Measurements from ENCODE around the gene CAPN8.

Gene CAPN8

DNA sequence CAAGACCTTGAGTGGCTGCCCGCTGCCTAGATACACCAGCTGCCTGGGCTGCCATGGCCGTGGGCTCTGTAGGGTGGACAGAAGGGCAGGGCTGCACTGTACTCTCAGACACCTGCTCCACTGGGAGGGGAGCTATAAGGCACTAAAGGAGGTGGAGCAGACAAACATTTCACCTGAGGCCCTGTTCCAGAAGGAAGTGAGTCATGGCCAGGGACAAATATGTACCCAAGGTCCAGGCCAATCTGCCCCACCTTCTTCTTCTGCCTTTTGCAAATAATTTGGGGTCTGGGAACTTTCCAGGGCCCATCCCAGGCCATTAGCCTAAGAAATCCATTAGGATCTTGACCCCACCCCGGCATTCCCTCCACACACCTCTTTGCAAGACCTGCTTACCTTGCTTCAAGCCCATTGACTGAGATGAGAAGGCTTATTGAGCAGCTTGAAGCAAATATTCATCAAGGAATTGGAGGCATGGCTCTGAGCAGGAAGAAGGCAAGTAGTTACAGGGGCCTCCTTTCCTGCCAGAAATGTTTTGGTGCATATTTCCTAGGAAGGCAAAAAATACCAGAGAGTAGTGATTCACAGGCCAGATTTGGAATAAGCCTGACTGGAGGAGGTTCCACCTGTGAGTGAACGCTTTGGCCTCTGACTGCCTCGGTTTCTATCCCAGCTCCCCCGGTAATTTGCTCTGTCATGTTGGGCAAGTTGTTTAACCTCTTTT lies at the start of gene CAPN8:
Gene CAPN8, minus strand, starts transcription at position 110 of the 721 bp plus-strand sequence. Its CDS starts 55 bp downstream, at position 55.
- DNase-seq (ENCODE audit: low spot score): no peak

DNA sequence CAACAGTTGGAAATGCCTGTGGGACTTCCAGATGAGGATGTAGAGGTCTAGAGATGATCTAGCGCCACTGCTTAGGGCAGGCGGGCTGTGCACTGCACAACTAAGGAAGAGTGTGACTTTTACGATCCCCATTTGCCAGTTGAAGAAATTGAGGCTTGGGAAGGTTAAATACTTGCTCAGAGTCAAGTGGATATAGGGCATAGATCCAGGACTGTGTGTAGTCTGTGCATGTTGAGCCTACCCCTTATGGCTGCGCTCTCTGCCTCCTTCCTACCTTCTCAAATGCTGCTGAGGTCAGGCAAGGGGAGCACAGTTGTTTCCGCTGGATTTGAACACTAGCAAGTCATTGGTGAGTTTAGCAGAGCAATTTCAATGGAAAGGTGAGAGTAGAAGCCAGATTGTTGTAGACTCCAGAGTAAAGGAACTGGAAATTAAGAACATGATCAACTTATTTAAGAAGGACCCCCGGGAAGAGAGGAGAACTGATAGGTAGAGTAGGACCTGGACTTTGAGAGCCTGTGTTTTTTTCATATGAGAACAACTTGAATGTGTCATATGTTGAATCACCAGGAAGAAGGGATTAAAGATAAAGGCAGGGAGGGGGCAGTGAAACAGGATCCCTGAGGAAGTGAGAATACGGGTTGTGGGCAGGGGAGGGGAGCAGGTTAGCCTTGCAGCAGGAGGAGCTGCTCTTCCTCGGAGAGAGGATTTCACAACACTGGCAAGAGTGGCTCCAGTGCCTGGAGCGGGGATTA lies 49.5 kb upstream of the CAPN8 start:
- no peak for DNase-seq (ENCODE audit: low spot score)

DNA sequence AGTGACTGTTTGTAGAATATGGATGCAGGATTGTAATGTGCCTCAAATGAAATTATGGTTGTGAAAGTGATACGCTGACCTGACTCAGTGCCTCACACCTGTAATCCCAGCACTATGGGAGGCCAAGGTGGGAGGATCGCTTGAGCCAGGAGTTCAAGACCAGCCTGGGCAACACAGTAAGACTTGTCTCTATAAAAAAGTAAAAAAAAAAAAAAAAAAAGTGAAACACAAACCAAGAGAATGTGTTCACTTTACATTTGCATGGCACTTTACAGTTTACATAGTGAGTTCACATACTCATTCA lies 48.9 kb upstream of the CAPN8 start:
- DNase-seq (ENCODE audit: low spot score): no peak

DNA sequence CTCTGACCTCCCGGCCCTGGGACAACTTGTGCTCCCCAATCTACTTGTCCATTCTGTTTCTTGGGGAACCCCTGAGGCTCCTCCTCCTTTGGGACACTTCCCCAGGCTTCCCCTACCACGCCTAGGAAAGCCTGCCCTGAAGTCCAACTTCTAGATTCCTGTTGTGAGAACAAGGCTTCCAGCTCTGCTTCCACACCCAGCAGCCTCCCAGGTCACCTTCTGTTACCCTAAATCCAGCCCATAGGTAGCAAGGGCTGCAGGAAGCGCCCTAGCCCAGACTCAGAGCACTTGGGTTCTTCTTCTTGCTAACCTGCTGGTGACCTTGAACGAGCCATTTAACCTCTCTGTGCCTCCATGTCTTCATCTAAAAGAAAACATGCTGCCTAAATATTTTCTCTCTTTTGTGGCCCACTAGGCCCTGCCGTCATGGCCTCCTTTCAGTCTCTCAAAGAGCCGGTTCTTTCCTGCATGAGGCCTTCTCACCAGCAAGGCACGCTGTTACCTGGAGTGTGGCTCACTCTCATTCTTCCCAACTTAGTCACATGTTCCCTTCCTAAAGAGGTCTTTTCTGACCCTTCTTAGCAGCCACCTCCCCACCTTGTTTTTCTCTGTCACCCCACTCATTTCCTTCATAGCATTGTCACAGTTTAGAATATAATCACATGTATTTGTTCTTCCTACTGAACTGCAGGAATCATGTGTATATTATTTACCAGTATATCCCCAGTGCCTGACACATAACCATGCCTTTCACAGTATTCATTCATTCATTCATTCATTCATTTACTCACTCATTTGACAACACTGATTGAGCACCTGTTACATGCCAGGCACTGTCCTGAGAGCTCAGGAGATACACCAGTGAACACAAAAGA lies 48.3 kb upstream of the CAPN8 start:
- no peak for DNase-seq (ENCODE audit: low spot score)

- peak; percentile 67 for DNase-seq (ENCODE audit: low spot score)
Measured at GRCh38 chr1:223712850-223713474, 47.5 kb upstream of the CAPN8 start.

- DNase-seq (ENCODE audit: low spot score): peak; percentile 84
Measured at GRCh38 chr1:223712194-223712849, 46.8 kb upstream of the CAPN8 start, which contains the start of gene CAPN2. CAPN2 (plus strand) TSS chr1:223712539; CDS start chr1:223712641, 102 bp downstream.

DNA sequence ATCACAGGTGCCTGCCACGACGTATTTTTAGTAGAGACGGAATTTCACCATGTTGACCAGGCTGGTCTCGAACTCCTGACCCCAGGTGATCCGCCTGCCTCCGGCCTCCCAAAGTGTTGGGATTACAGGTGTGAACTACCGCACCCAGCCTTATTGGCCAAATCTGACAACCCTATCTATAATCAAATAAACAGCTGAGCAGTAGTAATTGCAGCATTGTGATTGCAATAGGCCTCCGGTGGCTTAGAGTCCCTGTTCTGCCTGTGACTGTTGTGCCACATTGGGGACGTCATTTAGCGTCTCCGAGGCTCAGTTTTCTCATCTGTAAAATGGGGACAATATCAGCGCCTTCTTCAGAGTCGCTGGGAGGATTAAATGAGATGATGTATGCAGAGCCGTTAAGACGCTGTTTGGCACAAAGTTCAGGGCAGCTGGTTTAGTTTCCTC lies 46.3 kb upstream of the CAPN8 start:
- DNase-seq (ENCODE audit: low spot score): no peak

DNA sequence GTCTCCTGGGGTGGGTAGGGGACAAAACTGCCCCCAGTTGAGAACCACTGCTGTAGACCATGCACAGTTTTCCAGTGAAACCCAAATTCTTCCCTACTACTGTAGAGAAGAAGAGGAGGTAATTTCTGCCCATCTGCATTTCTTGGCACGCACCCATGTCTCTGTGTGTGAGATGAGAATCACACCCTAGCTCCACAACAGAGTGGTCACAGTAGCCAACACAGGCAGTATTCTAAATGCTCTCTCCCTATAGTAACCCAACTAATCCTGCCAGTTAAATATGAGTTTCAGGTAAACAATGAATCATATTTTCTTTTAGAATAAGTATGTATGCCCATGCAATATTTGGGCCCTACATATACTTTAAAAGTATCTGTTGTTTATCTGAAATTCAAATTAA lies 45.7 kb upstream of the CAPN8 start:
- no peak for DNase-seq (ENCODE audit: low spot score)

DNA sequence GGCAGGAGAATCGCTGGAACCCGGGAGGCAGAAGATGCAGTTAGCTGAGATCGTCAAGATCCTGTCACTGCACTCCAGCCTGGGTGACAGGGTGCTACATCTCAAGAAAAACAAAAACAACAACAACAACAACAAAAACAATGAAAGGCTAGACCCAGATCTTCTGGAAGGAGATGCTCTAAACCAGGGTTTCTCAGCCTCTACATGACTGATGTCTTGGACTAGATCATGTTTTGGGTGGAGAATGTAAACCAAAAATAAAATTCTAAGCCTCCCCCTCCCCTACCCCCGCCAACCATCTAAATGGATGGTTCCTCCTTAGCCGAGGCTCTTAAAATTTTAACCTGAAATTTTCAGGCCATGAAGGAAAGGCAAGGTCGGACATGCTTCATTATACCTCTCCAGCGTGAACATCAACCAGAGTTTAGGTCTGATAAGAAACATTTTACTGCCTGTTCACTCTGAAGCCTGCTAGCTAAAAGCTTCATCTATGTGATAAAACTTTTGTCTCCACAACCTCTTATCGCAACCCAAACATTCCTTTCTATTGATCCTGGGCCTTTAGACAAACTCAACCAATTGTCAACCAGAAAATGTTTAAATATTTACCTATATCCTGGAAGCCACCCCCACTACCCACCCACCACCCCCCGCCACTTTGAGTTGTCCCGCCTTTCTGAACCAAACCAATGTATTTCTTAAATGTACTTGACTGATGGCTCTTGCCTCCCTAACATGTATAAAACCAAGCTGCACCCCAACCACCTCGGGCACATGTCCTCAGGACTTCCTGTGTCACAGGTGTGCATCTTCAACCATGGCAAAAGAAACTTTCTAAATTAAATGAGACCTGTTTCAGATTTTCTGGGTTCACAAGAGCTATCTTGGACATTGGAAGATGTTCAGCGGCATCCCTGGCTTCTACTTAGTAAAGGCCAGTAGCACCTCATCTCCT lies 45.0 kb upstream of the CAPN8 start:
- DNase-seq (ENCODE audit: low spot score): no peak

GRCh38 chr1:223709598-223709997 lies 44.1 kb upstream of the CAPN8 start:
- no peak for DNase-seq (ENCODE audit: low spot score)

DNA sequence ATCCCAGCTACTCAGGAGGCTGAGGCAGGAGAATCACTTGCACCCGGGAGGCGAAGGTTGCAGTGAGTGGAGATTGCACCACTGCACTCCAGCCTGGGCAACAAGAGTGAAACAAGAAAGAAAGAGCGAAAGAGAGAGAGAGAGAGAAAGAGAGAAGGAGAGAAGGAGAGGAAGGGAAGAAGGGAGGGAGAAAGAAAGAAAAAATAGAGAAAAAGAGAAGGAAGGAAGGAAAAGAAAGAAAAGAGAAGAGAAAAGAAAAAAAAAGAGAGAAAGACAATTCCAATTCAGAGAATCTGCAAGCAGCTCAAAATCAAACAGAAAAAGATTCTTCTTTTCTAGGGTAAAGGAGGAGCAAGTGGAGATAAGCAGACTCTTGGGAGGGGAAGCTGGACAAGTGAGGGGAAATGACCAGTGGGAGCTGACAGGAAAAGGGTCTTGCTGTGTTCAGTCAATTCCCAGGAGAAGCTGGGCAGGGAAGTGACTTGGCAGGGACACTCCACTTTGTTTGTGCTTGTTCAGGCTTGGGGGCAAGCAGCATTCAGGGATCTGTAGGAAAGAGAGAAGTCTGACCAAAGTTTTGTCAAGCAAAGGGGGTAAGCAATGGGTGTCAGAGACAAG lies 43.3 kb upstream of the CAPN8 start:
- DNase-seq (ENCODE audit: low spot score): no peak

- no peak for DNase-seq (ENCODE audit: low spot score)
Measured at GRCh38 chr1:223708001-223708359, 42.5 kb upstream of the CAPN8 start.

DNA sequence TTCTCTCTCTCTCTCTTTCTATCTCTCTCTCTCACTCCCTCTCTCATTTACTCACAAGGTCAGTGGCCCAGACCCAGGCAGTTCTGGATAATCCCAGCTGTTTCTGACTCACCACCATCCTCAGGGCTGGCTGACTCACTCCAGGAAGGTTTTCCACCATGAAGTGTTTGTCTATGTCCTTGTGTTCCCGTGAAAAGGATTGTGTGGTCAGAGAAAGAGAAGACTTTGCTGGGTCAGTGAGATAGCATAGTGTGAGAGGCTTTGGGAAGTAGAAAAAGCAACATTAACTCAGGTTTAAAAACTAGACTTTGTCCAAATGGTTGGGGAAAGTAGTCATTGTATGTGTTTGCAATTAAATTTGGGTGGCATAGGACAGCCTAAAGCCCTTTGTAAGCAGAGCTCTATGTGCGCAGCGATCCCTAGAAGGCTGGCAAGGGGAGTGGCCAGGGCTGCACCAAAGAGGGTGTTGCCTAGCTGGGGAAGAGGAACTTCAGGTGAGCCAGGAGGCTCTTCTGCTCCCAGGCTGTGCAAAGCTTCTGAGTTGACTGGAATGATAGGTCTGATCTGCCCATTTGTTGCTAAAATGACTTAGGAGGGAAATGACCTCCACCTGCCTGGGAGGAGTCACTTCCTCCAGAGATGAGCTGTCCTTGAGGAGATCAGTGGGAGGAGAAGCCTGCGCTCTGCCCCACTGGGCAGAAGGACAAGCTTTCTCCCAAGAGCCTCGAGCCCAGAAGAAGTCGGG lies 41.9 kb upstream of the CAPN8 start:
- DNase-seq (ENCODE audit: low spot score): no peak

DNA sequence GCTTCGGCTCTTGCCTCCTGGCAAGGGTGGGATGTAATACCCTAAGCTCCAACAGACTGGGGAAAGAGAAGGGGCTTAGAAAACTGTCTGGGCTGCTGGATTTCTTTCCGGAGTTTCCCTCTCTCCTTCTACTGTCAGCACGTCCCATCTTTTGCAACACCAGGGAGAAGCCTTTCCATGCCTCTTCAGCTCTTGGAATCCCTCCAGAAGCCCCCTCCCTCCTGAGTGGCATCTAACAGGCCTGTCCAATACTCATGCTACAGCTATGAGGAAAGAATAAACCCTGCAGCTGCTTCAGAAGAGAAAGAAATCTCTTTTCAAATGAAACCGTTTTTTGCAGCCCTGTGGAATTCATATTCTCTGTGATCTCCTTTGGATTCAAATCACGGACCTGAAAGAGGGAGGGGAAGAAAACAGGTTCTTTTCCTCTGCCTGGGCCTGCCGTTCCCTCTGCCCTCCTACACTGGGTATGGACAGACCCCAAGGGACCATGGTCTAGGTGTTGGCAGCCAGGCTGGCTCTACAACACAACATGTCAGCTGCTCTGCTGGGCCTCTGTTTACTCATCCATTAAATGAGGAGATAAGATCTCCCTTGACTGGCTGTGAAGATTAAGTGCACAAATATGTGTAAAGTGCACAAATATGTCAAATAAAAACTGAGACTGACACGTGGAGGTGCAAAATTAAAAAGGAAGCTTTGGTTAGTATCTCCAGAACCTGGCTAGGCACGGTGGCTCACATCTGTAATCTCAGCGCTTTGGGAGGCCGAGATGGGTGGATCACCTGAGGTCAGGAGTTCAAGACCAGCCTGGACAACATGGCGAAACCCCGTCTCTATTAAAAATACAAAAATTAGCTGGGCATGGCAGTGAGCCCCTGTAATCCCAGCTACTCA lies 40.8 kb upstream of the CAPN8 start:
- no peak for DNase-seq (ENCODE audit: low spot score)

DNA sequence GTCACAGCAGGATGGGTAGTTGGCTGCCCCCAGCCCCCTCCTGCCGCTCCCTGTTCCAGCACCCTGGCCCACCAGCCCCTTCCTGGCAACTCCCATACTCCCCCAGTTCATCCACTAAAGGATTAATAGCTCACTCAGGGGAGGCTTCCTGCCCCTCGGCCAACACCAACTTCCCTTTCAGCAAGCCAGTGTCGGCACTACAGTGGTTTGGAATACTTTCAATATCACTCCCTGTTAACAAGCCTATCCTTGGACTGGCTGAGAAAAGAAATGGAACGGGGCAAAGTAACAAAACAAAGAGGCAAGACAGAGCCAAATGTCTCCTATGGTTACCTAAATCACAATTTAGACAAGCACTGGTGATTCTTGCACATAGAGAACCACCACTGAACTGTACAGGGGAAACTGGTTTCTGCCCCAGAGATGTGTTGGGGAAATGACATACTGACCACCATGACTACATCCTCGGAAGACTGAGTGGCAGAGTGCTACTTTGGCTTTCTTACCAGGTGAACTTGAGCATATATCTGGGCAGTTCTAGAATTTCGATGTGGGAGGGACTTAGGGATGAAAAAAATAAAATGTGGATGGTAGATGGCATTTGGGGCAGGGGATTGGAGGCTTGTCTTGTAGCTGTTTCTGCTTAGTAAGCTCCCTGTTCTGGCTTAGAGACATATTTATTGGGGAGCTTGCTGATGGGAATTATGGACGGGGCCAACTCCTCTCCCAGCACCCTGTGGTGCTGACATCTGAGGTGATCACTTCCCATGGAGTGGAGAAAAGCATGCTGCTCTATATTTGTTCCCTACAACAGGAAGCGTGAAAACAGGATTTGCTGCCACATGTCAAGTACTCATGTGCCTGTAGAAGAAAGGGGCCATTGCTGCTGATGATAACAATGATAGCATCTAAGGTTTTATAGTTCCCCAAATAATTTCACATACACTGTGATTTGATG lies 39.7 kb upstream of the CAPN8 start:
- no peak for DNase-seq (ENCODE audit: low spot score)

GRCh38 chr1:223703668-223704013 lies 38.1 kb upstream of the CAPN8 start:
- DNase-seq (ENCODE audit: low spot score): no peak
